ENCODE measurements around the gene MOK. TPM values are rescaled to one million over a fixed set of nuclear protein-coding genes. Genes with fewer than 3 reads are reported as not detected.
"Not testable (repeated sequence)": the region's sequence is repeated elsewhere in the genome, so short reads cannot be mapped to it uniquely, and the experiment has no call there.

The MOK gene
- total RNA-seq, 1 experiment from 2014 or later: 2.0 TPM

GRCh38 chr14:102351593-102351992, 46.6 kb upstream of the MOK start:
- POLR2A ChIA-PET; H3K4me3 Mint-ChIP-seq; DNase-seq (ENCODE audit: low spot score); H3K27ac Mint-ChIP-seq; ATAC-seq; CTCF ChIA-PET; H3K9me3 Mint-ChIP-seq; H3K4me1 Mint-ChIP-seq; H3K27me3 Mint-ChIP-seq (ENCODE audit: low read depth): not testable (repeated sequence)
- peaks cover 40% of the 10 kb centered on the region for H3K36me3 Mint-ChIP-seq

- Mint-ChIP-seq H3K36me3 (peaks cover 39% of the 10 kb centered on the region), H3K4me1 (no peaks in the 10 kb centered on the region), H3K27ac (no peak overlapping the region), H3K4me3 (no peak overlapping the region), H3K9me3 (no peaks in the 10 kb centered on the region), H3K27me3 (ENCODE audit: low read depth) (no peaks in the 10 kb centered on the region)
- ChIA-PET POLR2A (no interaction called here), CTCF (interaction anchor here (0.6 kb wide), 1 partner anchor 500 kb away, joined by 4 read pairs; no protein-coding TSS in a partner anchor)
- TF ChIP-seq ZNF671 (CRISPR knock-in tag; IDR thresholded peaks at IDR 0.05) (no peak), ATF1 (CRISPR knock-in tag; IDR thresholded peaks at IDR 0.05) (no peak), FOXP1 (CRISPR knock-in tag; IDR thresholded peaks at IDR 0.05; ENCODE audit: borderline replicate concordance) (no peak), MYBL2 (CRISPR knock-in tag; IDR thresholded peaks at IDR 0.05) (no peak), CDX4 (CRISPR knock-in tag; IDR thresholded peaks at IDR 0.05; ENCODE audit: borderline replicate concordance) (no peak), USF1 (CRISPR knock-in tag; IDR thresholded peaks at IDR 0.05) (no peak), OVOL2 (CRISPR knock-in tag; IDR thresholded peaks at IDR 0.05; ENCODE audit: borderline replicate concordance) (no peak), STAT6 (CRISPR knock-in tag; conservative IDR thresholded peaks at IDR 0.05; ENCODE audit: low read depth) (no peak), NR2C2 (CRISPR knock-in tag; IDR thresholded peaks at IDR 0.05) (no peak), ZNF532 (CRISPR knock-in tag; IDR thresholded peaks at IDR 0.05; ENCODE audit: borderline replicate concordance) (no peak), CREM (CRISPR knock-in tag; IDR thresholded peaks at IDR 0.05) (no peak), ERG (CRISPR knock-in tag; IDR thresholded peaks at IDR 0.05) (no peak)
- DNase-seq (ENCODE audit: low spot score) (no peak), ATAC-seq (no peak)
Measured at GRCh38 chr14:102351023-102351422, 46.1 kb upstream of the MOK start.

GRCh38 chr14:102348376-102348775, 43.4 kb upstream of the MOK start:
- H3K27me3 Mint-ChIP-seq (ENCODE audit: low read depth): no peaks in the 10 kb centered on the region
- TF ChIP-seq ZSCAN18 (CRISPR knock-in tag; IDR thresholded peaks at IDR 0.05): no peak
- TF ChIP-seq SOX15 (CRISPR knock-in tag; IDR thresholded peaks at IDR 0.05): no peak
- no peak for TF ChIP-seq ZNF425 (CRISPR knock-in tag; conservative IDR thresholded peaks at IDR 0.05)
- TF ChIP-seq ELF4 (CRISPR knock-in tag; IDR thresholded peaks at IDR 0.05; ENCODE audit: low read depth): no peak
- no peak for TF ChIP-seq FOXJ3 (CRISPR knock-in tag; IDR thresholded peaks at IDR 0.05; ENCODE audit: borderline replicate concordance)
- no peak for TF ChIP-seq IRF1 (CRISPR knock-in tag; IDR thresholded peaks at IDR 0.05)
- no peak for TF ChIP-seq ZNF121 (CRISPR knock-in tag; IDR thresholded peaks at IDR 0.05)

More at GRCh38 chr14:102348376-102348775, 43.4 kb upstream of the MOK start:
- ATAC-seq: no peak
- CTCF ChIA-PET: no interaction called here
- POLR2A ChIA-PET: no interaction called here
- Mint-ChIP-seq H3K27ac (no peak overlapping the region), H3K9me3 (no peaks in the 10 kb centered on the region), H3K36me3 (peaks cover 32% of the 10 kb centered on the region), H3K4me3 (no peak overlapping the region), H3K4me1 (no peaks in the 10 kb centered on the region)
- no peak for DNase-seq (ENCODE audit: low spot score)

All from WTC11 (cell line).